SK-N-SH (cell line): ENCODE data around the gene PLEKHG2. TPM values are rescaled to one million over a fixed set of nuclear protein-coding genes. Genes with fewer than 3 reads are reported as not detected.

Experiments used
- CTCF ChIA-PET: fragments of 300-600, 350-600 bp; formaldehyde crosslinking; extraction: SDS; loops from one replicate; lab custom pipeline; 2021; lab: Yijun Ruan, JAX
- POLR2A ChIA-PET: fragments of 350-600 bp; sonication (Branson Sonifier 250); formaldehyde crosslinking; extraction: SDS; loops from one replicate; lab custom pipeline; 2020; ENCODE audit warnings: antibody characterized with exemption, inconsistent platforms; lab: Yijun Ruan, JAX
- DNase-seq: peaks from one replicate; pipeline ENCODE4 v3.0.0; 2012
- H2AFZ ChIP-seq: fragments of 200-600 bp; sonication (generic); 2 replicates; pipeline ENCODE4 v1.8.1; 2016; ENCODE audit warnings: antibody characterized with exemption, mild to moderate bottlenecking, low read depth
- H3F3A ChIP-seq: fragments of 200-600 bp; sonication (generic); replicated peaks from 2 replicates; pipeline ENCODE3; 2016; ENCODE audit warnings: antibody characterized with exemption, mild to moderate bottlenecking; ENCODE audit not compliant: insufficient read depth
- H3K27ac ChIP-seq, 2 experiments: fragments of 200-500 bp in 1 of 2; fragments of 200-600 bp in 1 of 2; sonication (Bioruptor generic) in 1 of 2; sonication (generic), shearing (Covaris generic) in 1 of 2; 2 replicates each; pipeline versions ENCODE4 v1.5.1 to v1.6.1; 2014 to 2016; ENCODE audit warnings: low read depth in 2 of 2, inconsistent platforms in 1 of 2, low read length in 1 of 2, mild to moderate bottlenecking in 1 of 2, mixed read lengths in 1 of 2
- H3K27me3 ChIP-seq: fragments of 200-600 bp; sonication (generic), shearing (Covaris generic); 2 replicates; pipeline ENCODE4 v1.6.1; 2016; ENCODE audit warnings: mixed run types; ENCODE audit not compliant: insufficient read depth
- H3K36me3 ChIP-seq, 2 experiments: fragments of 200-500 bp in 1 of 2; fragments of 200-600 bp in 1 of 2; sonication (Bioruptor generic) in 1 of 2; sonication (generic) in 1 of 2; replicated peaks in 1 of 2; 2 replicates each; pipeline versions ENCODE3 to v1.5.1; 2014 to 2016; ENCODE audit warnings: low read length in 1 of 2, mild to moderate bottlenecking in 1 of 2; ENCODE audit not compliant: insufficient read depth in 2 of 2, control insufficient read depth in 1 of 2
- H3K4me1 ChIP-seq, 2 experiments: fragments of 200-500 bp in 1 of 2; fragments of 200-600 bp in 1 of 2; sonication (Bioruptor generic) in 1 of 2; sonication (generic), shearing (Covaris generic) in 1 of 2; 2 replicates each; pipeline versions ENCODE4 v1.5.1 to v1.6.1; 2014 to 2016; ENCODE audit warnings: low read depth in 1 of 2, low read length in 1 of 2, mixed run types in 1 of 2; ENCODE audit not compliant: insufficient read depth in 2 of 2, control insufficient read depth in 1 of 2
- H3K4me2 ChIP-seq: fragments of 200-600 bp; sonication (generic), shearing (Covaris generic); 2 replicates; pipeline ENCODE4 v1.6.1; 2017; ENCODE audit warnings: mixed run types
- H3K4me3 ChIP-seq, 2 experiments: fragments of 200-500 bp in 1 of 2; fragments of 200-600 bp in 1 of 2; sonication (Bioruptor generic) in 1 of 2; sonication (generic), shearing (Covaris generic) in 1 of 2; 2 replicates each; pipeline versions ENCODE4 v1.5.1 to v1.8.1; 2014 to 2016; ENCODE audit warnings: low read depth in 2 of 2, inconsistent platforms in 1 of 2, low read length in 1 of 2, mild to moderate bottlenecking in 1 of 2, mixed read lengths in 1 of 2, moderate library complexity in 1 of 2
- H3K79me2 ChIP-seq: fragments of 200-600 bp; sonication (generic); 2 replicates; pipeline ENCODE4 v1.8.1; 2017; ENCODE audit warnings: mild to moderate bottlenecking; ENCODE audit not compliant: insufficient read depth
- H3K9ac ChIP-seq: fragments of 200-600 bp; sonication (generic); 2 replicates; pipeline ENCODE4 v1.6.1; 2017; ENCODE audit warnings: mixed run types
- H3K9me2 ChIP-seq: fragments of 200-600 bp; sonication (generic); 2 replicates; pipeline ENCODE4 v1.6.1; 2017; ENCODE audit warnings: mixed run types
- H3K9me3 ChIP-seq: fragments of 200-600 bp; sonication (generic); 2 replicates; pipeline ENCODE4 v1.6.1; 2017; ENCODE audit warnings: mixed run types, mild to moderate bottlenecking, moderate library complexity
- H4K20me1 ChIP-seq: fragments of 200-600 bp; sonication (generic); 2 replicates; pipeline ENCODE4 v1.6.1; 2017; ENCODE audit warnings: mild to moderate bottlenecking, mixed run types; ENCODE audit not compliant: insufficient read depth
- EP300 ChIP-seq, 2 experiments: IDR thresholded peaks; 2 replicates each; pipeline versions ENCODE4 v1.4.0 to v1.6.1; 2012; ENCODE audit warnings: borderline replicate concordance in 1 of 2, low read depth in 1 of 2, low read length in 1 of 2
- GATA2 ChIP-seq: sonication (generic); formaldehyde crosslinking; IDR thresholded peaks from 2 replicates; pipeline ENCODE4 v1.5.0; 2020; ENCODE audit warnings: mild to moderate bottlenecking, missing genetic modification reagents
- IRF3 ChIP-seq: fragments of 150-350 bp; IDR thresholded peaks from 2 replicates; pipeline ENCODE4 v1.6.1; 2016; ENCODE audit warnings: mild to moderate bottlenecking, low read depth, low read length
- MEF2A ChIP-seq: IDR thresholded peaks from 2 replicates; pipeline ENCODE4 v1.4.0; 2012; ENCODE audit warnings: low read depth, borderline replicate concordance
- RAD21 ChIP-seq: IDR thresholded peaks from 2 replicates; pipeline ENCODE4 v1.6.1; 2012; ENCODE audit warnings: mild to moderate bottlenecking, low read length
- RXRA ChIP-seq: IDR thresholded peaks from 2 replicates; pipeline ENCODE4 v1.4.0; 2012; ENCODE audit warnings: low read depth, mild to moderate bottlenecking, borderline replicate concordance
- SIN3A ChIP-seq: IDR thresholded peaks from 2 replicates; pipeline ENCODE4 v1.6.1; 2012; ENCODE audit warnings: low read depth, mild to moderate bottlenecking, low read length, moderate library complexity, borderline replicate concordance
- SMC3 ChIP-seq: IDR thresholded peaks from 2 replicates; pipeline ENCODE4 v1.6.1; 2012; ENCODE audit warnings: low read depth, low read length, improper control_type of control experiment
- YY1 ChIP-seq: IDR thresholded peaks from 2 replicates; pipeline ENCODE4 v1.4.0; 2012; ENCODE audit warnings: low read depth, mild to moderate bottlenecking
- WGBS: methylation state at CpG from one replicate; pipeline ENCODE4 v1.1.6; 2017; ENCODE audit warnings: low lambda C conversion rate; 5-methylcytosine and 5-hydroxymethylcytosine counted together
- polyA plus RNA-seq, 3 experiments: library from polyadenylated mRNA; depleted of rRNA; stranded (reverse); fragments of >200 nt; gene quantifications; 2 replicates each; pipeline ENCODE4 v1.2.3, GENCODE V29; 2012
- TF ChIP-seq, protein P1 (sequence below): IDR thresholded peaks from 2 replicates; pipeline ENCODE4 v1.6.1; 2012; ENCODE audit warnings: mild to moderate bottlenecking, low read depth, low read length, moderate library complexity
- TF ChIP-seq, protein P2 (sequence below): IDR thresholded peaks from 2 replicates; pipeline ENCODE4 v1.4.0; 2012; ENCODE audit warnings: low read depth

PLEKHG2 gene
- polyA plus RNA-seq, 1 of the 3 experiments (the other 2 are of a cell fraction): 13.6 TPM

DNA sequence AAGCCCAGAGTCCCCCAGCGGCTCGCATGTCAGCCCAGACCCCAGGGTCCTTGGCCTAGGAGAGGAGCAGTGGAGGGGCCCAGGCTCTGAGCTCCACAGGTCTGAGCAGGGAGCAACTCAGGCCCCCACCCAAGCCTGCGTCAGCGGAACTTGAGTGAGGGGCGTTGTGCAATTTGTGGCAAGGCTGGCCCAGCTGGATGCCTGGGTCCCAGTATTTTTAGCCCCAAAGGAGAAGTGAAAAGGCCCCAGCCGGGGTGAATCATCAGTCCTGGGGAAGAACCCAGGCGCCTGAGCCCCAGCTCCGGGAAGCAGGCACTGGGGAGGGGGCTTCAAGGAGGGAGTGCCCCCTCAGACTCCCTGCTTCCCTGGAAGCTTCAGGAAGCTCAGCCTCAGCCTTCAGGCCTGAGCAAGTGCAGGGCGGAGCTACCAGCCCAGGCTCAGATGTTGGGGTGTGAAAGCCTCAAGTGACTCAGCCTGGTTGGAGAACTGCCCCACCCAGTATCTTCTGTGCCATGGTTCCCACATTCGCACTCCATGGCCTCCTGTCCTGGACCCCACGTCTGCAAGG, 14.1 kb upstream of the PLEKHG2 start (continued):
- TF ChIP-seq, protein P1, sequence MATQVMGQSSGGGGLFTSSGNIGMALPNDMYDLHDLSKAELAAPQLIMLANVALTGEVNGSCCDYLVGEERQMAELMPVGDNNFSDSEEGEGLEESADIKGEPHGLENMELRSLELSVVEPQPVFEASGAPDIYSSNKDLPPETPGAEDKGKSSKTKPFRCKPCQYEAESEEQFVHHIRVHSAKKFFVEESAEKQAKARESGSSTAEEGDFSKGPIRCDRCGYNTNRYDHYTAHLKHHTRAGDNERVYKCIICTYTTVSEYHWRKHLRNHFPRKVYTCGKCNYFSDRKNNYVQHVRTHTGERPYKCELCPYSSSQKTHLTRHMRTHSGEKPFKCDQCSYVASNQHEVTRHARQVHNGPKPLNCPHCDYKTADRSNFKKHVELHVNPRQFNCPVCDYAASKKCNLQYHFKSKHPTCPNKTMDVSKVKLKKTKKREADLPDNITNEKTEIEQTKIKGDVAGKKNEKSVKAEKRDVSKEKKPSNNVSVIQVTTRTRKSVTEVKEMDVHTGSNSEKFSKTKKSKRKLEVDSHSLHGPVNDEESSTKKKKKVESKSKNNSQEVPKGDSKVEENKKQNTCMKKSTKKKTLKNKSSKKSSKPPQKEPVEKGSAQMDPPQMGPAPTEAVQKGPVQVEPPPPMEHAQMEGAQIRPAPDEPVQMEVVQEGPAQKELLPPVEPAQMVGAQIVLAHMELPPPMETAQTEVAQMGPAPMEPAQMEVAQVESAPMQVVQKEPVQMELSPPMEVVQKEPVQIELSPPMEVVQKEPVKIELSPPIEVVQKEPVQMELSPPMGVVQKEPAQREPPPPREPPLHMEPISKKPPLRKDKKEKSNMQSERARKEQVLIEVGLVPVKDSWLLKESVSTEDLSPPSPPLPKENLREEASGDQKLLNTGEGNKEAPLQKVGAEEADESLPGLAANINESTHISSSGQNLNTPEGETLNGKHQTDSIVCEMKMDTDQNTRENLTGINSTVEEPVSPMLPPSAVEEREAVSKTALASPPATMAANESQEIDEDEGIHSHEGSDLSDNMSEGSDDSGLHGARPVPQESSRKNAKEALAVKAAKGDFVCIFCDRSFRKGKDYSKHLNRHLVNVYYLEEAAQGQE: no peak
- TF ChIP-seq MEF2A (no peak), EP300 (IDR thresholded peaks at IDR 0.05; ENCODE audit: borderline replicate concordance in 1 of 2, low read depth in 1 of 2, low read length in 1 of 2) (no peak), SMC3 (no peak), SIN3A (no peak), IRF3 (no peak)
- TF ChIP-seq, protein P2, sequence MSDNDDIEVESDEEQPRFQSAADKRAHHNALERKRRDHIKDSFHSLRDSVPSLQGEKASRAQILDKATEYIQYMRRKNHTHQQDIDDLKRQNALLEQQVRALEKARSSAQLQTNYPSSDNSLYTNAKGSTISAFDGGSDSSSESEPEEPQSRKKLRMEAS: no peak

- Histone ChIP-seq H4K20me1 (no peaks in the 10 kb centered on the region), H3K9me3 (no peaks in the 10 kb centered on the region), H3K4me3 (no peak overlapping the region), H3K9ac (no peak overlapping the region), H3K36me3 (peaks cover 0 to 1% of the 10 kb centered on the region in 2 experiments), H3K4me1 (peaks cover 19 to 36% of the 10 kb centered on the region in 2 experiments; a peak in 3 of 4 replicates), H3K27ac (no peak overlapping the region), H2AFZ (no peak overlapping the region), H3K9me2 (no peaks in the 10 kb centered on the region), H3K27me3 (no peaks in the 10 kb centered on the region), H3F3A (peaks cover 44% of the 10 kb centered on the region), H3K79me2 (peaks cover 12% of the 10 kb centered on the region; the same call in 1 of the 2 replicates), H3K4me2 (no peak overlapping the region)
- ChIA-PET POLR2A (interaction anchor here (0.7 to 0.9 kb wide), 2 partner anchors 8 to 9 kb away, joined by 3 read pairs; partner anchors contain the start of gene PAF1), CTCF (interaction anchor here (6.5 kb wide), 1 partner anchor 12 kb away, joined by 106 read pairs; the partner anchor contains the start of gene PLEKHG2)
- TF ChIP-seq RAD21 (no peak), YY1 (no peak), GATA2 (no peak), RXRA (no peak), IRF3 (no peak)
- TF ChIP-seq, protein P1: no peak
- WGBS: 98% methylated on average over 4 of the region's 4 CpGs
- no peak for DNase-seq
Observed at GRCh38 chr19:39399668-39400050, 12.8 kb upstream of the PLEKHG2 start.
